ENCODE data around the gene EPYC. TPM values are rescaled to one million over a fixed set of nuclear protein-coding genes. Genes with fewer than 3 reads are reported as not detected.

The EPYC gene
- total and polyA plus RNA-seq, 2 of the 4 experiments (the other 2 are of a cell fraction): not detected

- H4K8ac ChIP-seq (ENCODE audit: low read depth in 2 of 2, low read length in 2 of 2): no peak overlapping the region
- no peak for TF ChIP-seq POLR2A (IDR thresholded peaks at IDR 0.05; ENCODE audit: low read depth, low read length)
- TF ChIP-seq CTCF (conservative IDR thresholded peaks at IDR 0.05; ENCODE audit: low read depth, low read length): no peak
- no peak for TF ChIP-seq CHD1 (IDR thresholded peaks at IDR 0.05; ENCODE audit: low read depth, low read length)
- no peak for TF ChIP-seq SMC3 (IDR thresholded peaks at IDR 0.05; ENCODE audit: low read depth, low read length)
- no peak for TF ChIP-seq CEBPB (IDR thresholded peaks at IDR 0.05; ENCODE audit: low read depth, low read length)
- no peak for TF ChIP-seq FOS (IDR thresholded peaks at IDR 0.05; ENCODE audit: low read depth, low read length)
- TF ChIP-seq NFE2L2 (IDR thresholded peaks at IDR 0.05; ENCODE audit: low read depth, low read length): no peak
- TF ChIP-seq BHLHE40 (IDR thresholded peaks at IDR 0.05; ENCODE audit: low read depth, low read length): no peak
- no peak for TF ChIP-seq MAFK (IDR thresholded peaks at IDR 0.05; ENCODE audit: low read depth, low read length)
- TF ChIP-seq RAD21 (IDR thresholded peaks at IDR 0.05; ENCODE audit: low read length): no peak
- no peak for TF ChIP-seq ELK1 (IDR thresholded peaks at IDR 0.05; ENCODE audit: borderline replicate concordance, low read depth, low read length)
- TF ChIP-seq MXI1 (IDR thresholded peaks at IDR 0.05; ENCODE audit: borderline replicate concordance, low read depth, low read length): no peak
- TF ChIP-seq RFX5 (IDR thresholded peaks at IDR 0.05; ENCODE audit: low read depth, low read length): no peak
- no peak for TF ChIP-seq RCOR1 (IDR thresholded peaks at IDR 0.05; ENCODE audit: insufficient replicate concordance, low read length)
- no peak for TF ChIP-seq USF2 (IDR thresholded peaks at IDR 0.05; ENCODE audit: low read depth, low read length)
- H3K23ac ChIP-seq (ENCODE audit: low read depth, low read length): no peak overlapping the region
- H3K9ac ChIP-seq (ENCODE audit: low read depth, low read length): no peak overlapping the region
- H3K56ac ChIP-seq (ENCODE audit: extremely low read depth, insufficient read depth, low read length): no peak overlapping the region
- H4K91ac ChIP-seq (ENCODE audit: insufficient read depth, low read depth, low read length): no peak overlapping the region
- no peak overlapping the region for H2AFZ ChIP-seq (replicated peaks; ENCODE audit: low read length, poor library complexity)
- CTCF ChIA-PET: no interaction called here
- no peak overlapping the region for H2BK120ac ChIP-seq (ENCODE audit: low read depth, low read length)
- no peaks in the 10 kb centered on the region; the same call in 1 of the 2 replicates for H3K9me3 ChIP-seq (ENCODE audit: control insufficient read depth, insufficient read depth, low read length)
- no peaks in the 10 kb centered on the region for H3K79me1 ChIP-seq (ENCODE audit: low read depth in 1 of 2, low read length in 2 of 2)
- H3K4me2 ChIP-seq (ENCODE audit: low read depth, low read length): no peak overlapping the region
- H3K18ac ChIP-seq (ENCODE audit: low read depth, low read length): no peak overlapping the region
- WGBS, 2 experiments (ENCODE audit: extremely low coverage in 2 of 2, insufficient read length in 1 of 2): no CpG with 5 or more reads among the region's 4 CpGs
- no peak overlapping the region for H3K4me3 ChIP-seq (ENCODE audit: insufficient read depth, low read depth, low read length)
- H2AK9ac ChIP-seq (replicated peaks; ENCODE audit: low read depth, low read length, poor library complexity): no peak overlapping the region
- in situ Hi-C loops (cut with MboI; ENCODE audit: low sequenced_read_pairs): no loop called here
- POLR2A ChIA-PET (ENCODE audit: unreplicated experiment): no interaction called here
- no peaks in the 10 kb centered on the region for H3K9me1 ChIP-seq (ENCODE audit: insufficient read depth, low read length)
- H3K4me1 ChIP-seq (ENCODE audit: control insufficient read depth, insufficient read depth, low read length): peaks cover 2% of the 10 kb centered on the region; the same call in 1 of the 2 replicates
- no TSS peak for BruUV-seq (replicated peaks)
- ATAC-seq (ENCODE audit: low read depth): no peak
- H4K5ac ChIP-seq (ENCODE audit: low read depth, low read length): no peak overlapping the region
- no peak overlapping the region for H2BK15ac ChIP-seq (ENCODE audit: low read depth, low read length)
- H2BK5ac ChIP-seq (ENCODE audit: low read depth, low read length, poor library complexity, severe bottlenecking): no peak overlapping the region
- H4K20me1 ChIP-seq (ENCODE audit: insufficient read depth, low read length): no peaks in the 10 kb centered on the region
- no peak overlapping the region for H2BK20ac ChIP-seq (ENCODE audit: low read depth, low read length)
- no peak overlapping the region for H2AK5ac ChIP-seq (ENCODE audit: low read depth, low read length)
- H3K14ac ChIP-seq (replicated peaks; ENCODE audit: low read depth, low read length): no peak overlapping the region
- no peak overlapping the region for H3K4ac ChIP-seq (ENCODE audit: low read depth, low read length)
- dilution Hi-C loops (cut with HindIII; ENCODE audit: low sequenced_read_pairs, unreplicated experiment): no loop called here
- no peaks in the 10 kb centered on the region for H3K27me3 ChIP-seq (ENCODE audit: control insufficient read depth, insufficient read depth, low read length)
- H3K36me3 ChIP-seq (ENCODE audit: control insufficient read depth, insufficient read depth, low read length): no peaks in the 10 kb centered on the region
- H3K27ac ChIP-seq (ENCODE audit: insufficient read depth, low read length): no peak overlapping the region
- no peak for DNase-seq
- intact Hi-C loops (cut with micrococcal nuclease): no loop called here
Measured at GRCh38 chr12:91019455-91019854, 14.7 kb upstream of the EPYC start.

Data from IMR-90 (cell line).